Endothelial cell of umbilical vein (primary cell): ENCODE results near the gene RASAL2. TPM values are rescaled to one million over a fixed set of nuclear protein-coding genes. Genes with fewer than 3 reads are reported as not detected.

Experiments used
- BruUV-seq: library from RNA; stranded (reverse); fragments of 400-500 nt; replicated peaks from 2 replicates; lab custom pipeline; 2021; lab: Mats Ljungman, UMichigan
- CTCF ChIA-PET: fragments of 300-600, 350-600 bp; sonication (Branson Sonifier 250); formaldehyde crosslinking; loops from one replicate; lab custom pipeline; 2021; ENCODE audit warnings: antibody characterized with exemption, inconsistent platforms; lab: Charles Lee
- POLR2A ChIA-PET: fragments of 300-600, 350-600 bp; sonication (Branson Sonifier 250); formaldehyde crosslinking; loops from one replicate; lab custom pipeline; 2021; ENCODE audit warnings: antibody characterized with exemption, inconsistent platforms; lab: Charles Lee
- DNase-seq: peaks from one replicate; pipeline ENCODE4 v3.0.0-alpha.2; 2011; ENCODE audit warnings: low read depth, low spot score
- FAIRE-seq: peaks from 2 replicates; lab custom pipeline; 2011; peaks lifted over from hg19 to GRCh38; lab: Jason Lieb, UNC
- H2AFZ ChIP-seq: 2 replicates; pipeline ENCODE4 v1.6.0; 2012; ENCODE audit warnings: low read depth, low read length, control low read depth, inconsistent platforms
- H3K27ac ChIP-seq: 2 replicates; pipeline ENCODE4 v1.5.1; 2011; ENCODE audit warnings: low read depth, mild to moderate bottlenecking, control low read depth, low read length, moderate library complexity; ENCODE audit not compliant: insufficient read depth
- H3K27me3 ChIP-seq, 2 experiments: 2 replicates each; pipeline versions ENCODE4 v1.6.0 to v1.6.1; 2011; ENCODE audit warnings: low read length in 2 of 2, mixed read lengths in 1 of 2; ENCODE audit not compliant: control insufficient read depth in 2 of 2, insufficient read depth in 2 of 2
- H3K36me3 ChIP-seq, 2 experiments: 2 replicates in 1 of 2; 3 replicates in 1 of 2; pipeline ENCODE4 v1.5.1; 2011; ENCODE audit warnings: low read length in 2 of 2, mild to moderate bottlenecking in 1 of 2, moderate library complexity in 1 of 2; ENCODE audit not compliant: control insufficient read depth in 2 of 2, insufficient read depth in 2 of 2; ENCODE audit errors: extremely low read depth in 1 of 2
- H3K4me1 ChIP-seq: 3 replicates; pipeline ENCODE4 v1.5.1; 2011; ENCODE audit warnings: mild to moderate bottlenecking, low read length; ENCODE audit not compliant: control insufficient read depth, insufficient read depth; ENCODE audit errors: extremely low read depth
- H3K4me2 ChIP-seq: 2 replicates; pipeline ENCODE4 v1.6.1; 2011; ENCODE audit warnings: low read length, control low read depth, mixed read lengths; ENCODE audit not compliant: insufficient read depth
- H3K4me3 ChIP-seq, 3 experiments: fragments of 200-600 bp in 1 of 3; sonication (generic), shearing (Covaris generic) in 1 of 3; replicated peaks in 1 of 3; 2 replicates each; pipeline ENCODE4 v1.5.1; 2011 to 2016; ENCODE audit warnings: control low read depth in 3 of 3, low read length in 3 of 3, mild to moderate bottlenecking in 2 of 3, inconsistent platforms in 1 of 3, low read depth in 1 of 3, moderate library complexity in 1 of 3; ENCODE audit not compliant: insufficient read depth in 1 of 3
- H3K79me2 ChIP-seq: 2 replicates; pipeline ENCODE4 v1.6.0; 2012; ENCODE audit warnings: low read length, inconsistent platforms; ENCODE audit not compliant: control insufficient read depth, insufficient read depth
- H3K9ac ChIP-seq: replicated peaks from 2 replicates; pipeline ENCODE3; 2011; ENCODE audit warnings: low read length, control low read depth; ENCODE audit not compliant: insufficient read depth; ENCODE audit errors: extremely low read depth
- H3K9me1 ChIP-seq: replicated peaks from 3 replicates; pipeline ENCODE4 v1.6.0; 2011; ENCODE audit warnings: mild to moderate bottlenecking, low read length; ENCODE audit not compliant: control insufficient read depth, insufficient read depth; ENCODE audit errors: extremely low read depth
- H3K9me3 ChIP-seq: replicated peaks from 2 replicates; pipeline ENCODE4 v1.5.1; 2012; ENCODE audit warnings: low read length, inconsistent platforms; ENCODE audit not compliant: control insufficient read depth, insufficient read depth
- H4K20me1 ChIP-seq: replicated peaks from 2 replicates; pipeline ENCODE3; 2011; ENCODE audit warnings: mild to moderate bottlenecking, low read length; ENCODE audit not compliant: control insufficient read depth, insufficient read depth; ENCODE audit errors: extremely low read depth
- CTCF ChIP-seq, 2 donors: IDR thresholded peaks; 1 replicate in 1 of 2; 2 replicates in 1 of 2; pipeline ENCODE4 v1.5.1; 2011; ENCODE audit warnings: low read length in 2 of 2, mild to moderate bottlenecking in 2 of 2, moderate library complexity in 2 of 2, control low read depth in 1 of 2, inconsistent platforms in 1 of 2, low read depth in 1 of 2; ENCODE audit not compliant: insufficient read depth in 1 of 2; ENCODE audit errors: extremely low read depth in 1 of 2
- EZH2 ChIP-seq: IDR thresholded peaks from 2 replicates; pipeline ENCODE4 v1.6.1; 2012; ENCODE audit warnings: borderline replicate concordance, low read depth, mild to moderate bottlenecking, moderate library complexity, low read length, inconsistent platforms; ENCODE audit not compliant: severe bottlenecking
- FOS ChIP-seq: IDR thresholded peaks from 2 replicates; pipeline ENCODE4 v1.6.1; 2011; ENCODE audit warnings: mild to moderate bottlenecking, low read length, moderate library complexity, borderline replicate concordance; ENCODE audit not compliant: insufficient read depth
- GATA2 ChIP-seq: IDR thresholded peaks from 2 replicates; pipeline ENCODE4 v1.7.0; 2011; ENCODE audit warnings: low read depth, mild to moderate bottlenecking, moderate library complexity, mixed read lengths, low read length; ENCODE audit not compliant: insufficient read length, insufficient read depth
- JUN ChIP-seq: IDR thresholded peaks from 2 replicates; pipeline ENCODE4 v1.6.1; 2011; ENCODE audit warnings: borderline replicate concordance, low read depth; ENCODE audit not compliant: insufficient read length, insufficient read depth
- MAX ChIP-seq: IDR thresholded peaks from 2 replicates; pipeline ENCODE4 v1.6.1; 2011; ENCODE audit not compliant: insufficient read depth, insufficient read length
- MYC ChIP-seq: IDR thresholded peaks from one replicate; pipeline ENCODE4 v1.6.1; 2011; ENCODE audit warnings: mild to moderate bottlenecking, low read depth, low read length
- POLR2A ChIP-seq: IDR thresholded peaks from 2 replicates; pipeline ENCODE4 v1.6.1; 2012; ENCODE audit warnings: low read depth, mild to moderate bottlenecking, control low read depth, low read length
- POLR2AphosphoS5 ChIP-seq: IDR thresholded peaks from 2 replicates; pipeline ENCODE4 v1.6.1; 2012; ENCODE audit warnings: low read depth, mild to moderate bottlenecking, control low read depth, low read length, moderate library complexity; ENCODE audit not compliant: insufficient read depth
- dilution Hi-C: fragments of 300-500 bp; cut with MboI; formaldehyde crosslinking; loops from one replicate; pipeline ENCODE4 v1.15.0; 2019; ENCODE audit warnings: low sequenced_read_pairs; ENCODE audit not compliant: extremely low pct_ligation_motif_present
- intact Hi-C: fragments of 100-400 bp; cut with micrococcal nuclease; formaldehyde crosslinking; loops from one replicate; pipeline ENCODE4 v1.10.0; 2022
- polyA plus RNA-seq, 4 experiments: library from polyadenylated mRNA; depleted of rRNA in 3 of 4; stranded (reverse) in 3 of 4; unstranded in 1 of 4; fragments of >200 nt; gene quantifications; 2 replicates each; pipeline versions ENCODE4 v1.2.1 to v1.2.3, GENCODE V29; 2011 to 2012; ENCODE audit warnings: missing spikeins in 1 of 4
- total RNA-seq: library from RNA; stranded (reverse); gene quantifications from 2 replicates; pipeline ENCODE4 v1.2.3, GENCODE V29; 2021

The RASAL2 gene
- total and polyA plus RNA-seq, 2 donors (not counting 3 experiments of a cell fraction or from before 2014, with no cell fraction given), result 12.5 to 15.5 TPM

- Histone ChIP-seq H3K4me1 (no peaks in the 10 kb centered on the region), H3K27ac (no peak overlapping the region), H3K4me3 (no peak overlapping the region), H3K36me3 (no peaks in the 10 kb centered on the region), H3K9me3 (no peaks in the 10 kb centered on the region), H3K9me1 (no peaks in the 10 kb centered on the region), H4K20me1 (no peaks in the 10 kb centered on the region), H3K79me2 (peaks cover 2% of the 10 kb centered on the region), H2AFZ (no peak overlapping the region), H3K9ac (no peak overlapping the region), H3K4me2 (no peak overlapping the region), H3K27me3 (no peaks in the 10 kb centered on the region)
- TF ChIP-seq FOS (no peak), POLR2A (no peak), GATA2 (no peak), EZH2 (no peak), POLR2AphosphoS5 (no peak)
- FAIRE-seq (no peak), DNase-seq (no peak)
- CTCF ChIA-PET, result interaction anchor here (0.6 to 1.7 kb wide), 2 partner anchors 13 to 76 kb away, joined by 4 read pairs; no protein-coding TSS in a partner anchor
- intact Hi-C loops (loop anchor here (2.0 kb wide), 1 partner anchor 13 kb away; no protein-coding TSS in a partner anchor), dilution Hi-C loops (no loop called here)
- POLR2A ChIA-PET, result no interaction called here
- BruUV-seq, result no TSS peak
These were observed 51.7 kb downstream of the RASAL2 start for GRCh38 chr1:178145605-178146004.

- Histone ChIP-seq H2AFZ (no peak overlapping the region), H3K79me2 (peaks cover 2% of the 10 kb centered on the region), H3K27me3 (no peaks in the 10 kb centered on the region), H4K20me1 (no peaks in the 10 kb centered on the region), H3K4me3 (no peak overlapping the region), H3K4me2 (no peak overlapping the region), H3K27ac (no peak overlapping the region), H3K36me3 (no peaks in the 10 kb centered on the region), H3K9me3 (no peaks in the 10 kb centered on the region), H3K9me1 (no peaks in the 10 kb centered on the region), H3K4me1 (no peaks in the 10 kb centered on the region), H3K9ac (no peak overlapping the region)
- dilution Hi-C loops (no loop called here), intact Hi-C loops (loop anchor here (2.0 kb wide), 1 partner anchor 14 kb away; no protein-coding TSS in a partner anchor)
- DNase-seq, result peak; percentile 45
- TF ChIP-seq POLR2A, result no peak
- TF ChIP-seq EZH2, result no peak
- TF ChIP-seq GATA2, result no peak
- no peak for TF ChIP-seq POLR2AphosphoS5
- no peak for TF ChIP-seq MAX
- TF ChIP-seq CTCF (IDR thresholded peaks at IDR 0.05; ENCODE audit: extremely low read depth in 1 of 2, insufficient read depth in 1 of 2, low read depth in 1 of 2, low read length in 2 of 2), result no peak
- no peak for TF ChIP-seq JUN
- TF ChIP-seq MYC, result no peak
- no peak for TF ChIP-seq FOS
- POLR2A ChIA-PET, result no interaction called here
- CTCF ChIA-PET, result no interaction called here
- FAIRE-seq, result no peak
- BruUV-seq, result no TSS peak
These were observed 52.5 kb downstream of the RASAL2 start for GRCh38 chr1:178146436-178146835.
